IgD-negative memory B cell (primary cell): ENCODE measurements around the gene DNAH11. TPM values are rescaled to one million over a fixed set of nuclear protein-coding genes. Genes with fewer than 3 reads are reported as not detected.
"Not testable (repeated sequence)": the region's sequence is repeated elsewhere in the genome, so short reads cannot be mapped to it uniquely, and the experiment has no call there.

Experiments used
- H3K27ac Mint-ChIP-seq, 3 donors: one replicate each; pipeline ENCODE4 v1.8.0; 2020 to 2022; ENCODE audit warnings: mild to moderate bottlenecking in 3 of 3, mixed read lengths in 3 of 3, moderate library complexity in 1 of 3
- H3K27me3 Mint-ChIP-seq: one replicate; pipeline ENCODE4 v1.8.0; 2021; ENCODE audit warnings: mixed read lengths
- H3K36me3 Mint-ChIP-seq: one replicate; pipeline ENCODE4 v1.8.0; 2020; ENCODE audit warnings: mild to moderate bottlenecking, mixed read lengths
- H3K4me1 Mint-ChIP-seq, 3 donors: one replicate each; pipeline ENCODE4 v1.8.0; 2020 to 2022; ENCODE audit warnings: mixed read lengths in 3 of 3, mild to moderate bottlenecking in 1 of 3
- H3K4me3 Mint-ChIP-seq, 4 donors: one replicate each; pipeline ENCODE4 v1.8.0; 2020 to 2022; ENCODE audit warnings: mild to moderate bottlenecking in 4 of 4, mixed read lengths in 4 of 4, moderate library complexity in 3 of 4
- H3K9me3 Mint-ChIP-seq, 3 donors: one replicate each; pipeline ENCODE4 v1.8.0; 2020 to 2021; ENCODE audit warnings: mixed read lengths in 3 of 3, mild to moderate bottlenecking in 1 of 3
- polyA plus RNA-seq: library from polyadenylated mRNA; unstranded; fragments of 300-500 nt; fragmentation: Illumina TruSeq; gene quantifications from one replicate; pipeline ENCODE4 v1.2.3, GENCODE V29; 2021

DNAH11 gene
- polyA plus RNA-seq, 1 donor from 2014 or later, result not detected

GRCh38 chr7:21910253-21910652, 367.4 kb downstream of the DNAH11 start:
- Mint-ChIP-seq H3K27me3 (no peaks in the 10 kb centered on the region), H3K36me3 (peaks cover 9% of the 10 kb centered on the region), H3K4me1 (peaks cover 16 to 24% (median 21%) of the 10 kb centered on the region in 3 donors), H3K9me3 (no peaks in the 10 kb centered on the region), H3K27ac (no peak overlapping the region), H3K4me3 (no peak overlapping the region)

- Mint-ChIP-seq H3K27ac (peak overlapping the region in 1 of 3 donors; percentile 0), H3K4me3 (no peak overlapping the region), H3K27me3 (no peaks in the 10 kb centered on the region), H3K36me3 (peaks cover 9% of the 10 kb centered on the region), H3K4me1 (peaks cover 20 to 25% (median 21%) of the 10 kb centered on the region in 3 donors), H3K9me3 (no peaks in the 10 kb centered on the region)
Observed at GRCh38 chr7:21911341-21911875, 368.6 kb downstream of the DNAH11 start.

GRCh38 chr7:21912305-21912704, 369.5 kb downstream of the DNAH11 start:
- H3K4me1 Mint-ChIP-seq, result peaks cover 20 to 27% (median 27%) of the 10 kb centered on the region in 3 donors
- no peaks in the 10 kb centered on the region for H3K27me3 Mint-ChIP-seq
- H3K27ac Mint-ChIP-seq, result peak overlapping the region in 1 of 3 donors; percentile 75
- peaks cover 9% of the 10 kb centered on the region for H3K36me3 Mint-ChIP-seq
- H3K4me3 Mint-ChIP-seq, result no peak overlapping the region
- H3K9me3 Mint-ChIP-seq, result no peaks in the 10 kb centered on the region

GRCh38 chr7:21912931-21913780, 370.3 kb downstream of the DNAH11 start:
- H3K4me1 Mint-ChIP-seq, result peaks cover 20 to 29% (median 28%) of the 10 kb centered on the region in 3 donors
- H3K9me3 Mint-ChIP-seq, result no peaks in the 10 kb centered on the region
- H3K27ac Mint-ChIP-seq, result peak overlapping the region; percentile 37 to 75 (median 53)
- H3K27me3 Mint-ChIP-seq, result no peaks in the 10 kb centered on the region
- peaks cover 6% of the 10 kb centered on the region for H3K36me3 Mint-ChIP-seq
- H3K4me3 Mint-ChIP-seq, result peak overlapping the region in 2 of 4 donors; percentile 61 to 72

GRCh38 chr7:21914671-21915070, 371.8 kb downstream of the DNAH11 start:
- Mint-ChIP-seq H3K4me1 (peaks cover 28 to 39% (median 33%) of the 10 kb centered on the region in 3 donors), H3K9me3 (no peaks in the 10 kb centered on the region), H3K27me3 (no peaks in the 10 kb centered on the region), H3K36me3 (peaks cover 7% of the 10 kb centered on the region), H3K27ac (peak overlapping the region in 2 of 3 donors; percentile 55 to 82), H3K4me3 (peak overlapping the region in 2 of 4 donors; percentile 24 to 46)

GRCh38 chr7:21915140-21915539, 372.3 kb downstream of the DNAH11 start:
- Mint-ChIP-seq H3K4me3 (peak overlapping the region in 2 of 4 donors; percentile 24 to 46), H3K4me1 (peaks cover 32 to 41% (median 36%) of the 10 kb centered on the region in 3 donors), H3K27ac (peak overlapping the region in 2 of 3 donors; percentile 55 to 82), H3K36me3 (peaks cover 7% of the 10 kb centered on the region), H3K9me3 (no peaks in the 10 kb centered on the region), H3K27me3 (no peaks in the 10 kb centered on the region)

GRCh38 chr7:21916176-21916575, 373.3 kb downstream of the DNAH11 start:
- H3K27ac Mint-ChIP-seq, result no peak overlapping the region
- H3K4me3 Mint-ChIP-seq, result no peak overlapping the region
- H3K9me3 Mint-ChIP-seq, result no peaks in the 10 kb centered on the region

GRCh38 chr7:21916629-21917028, 373.8 kb downstream of the DNAH11 start:
- H3K36me3 Mint-ChIP-seq, result peaks cover 6% of the 10 kb centered on the region
- no peaks in the 10 kb centered on the region for H3K27me3 Mint-ChIP-seq
- H3K4me1 Mint-ChIP-seq, result peaks cover 38 to 49% (median 49%) of the 10 kb centered on the region in 3 donors
- no peak overlapping the region for H3K4me3 Mint-ChIP-seq
- peak overlapping the region in 1 of 3 donors; percentile 83 for H3K27ac Mint-ChIP-seq
- no peaks in the 10 kb centered on the region for H3K9me3 Mint-ChIP-seq

More at GRCh38 chr7:21916176-21916575, 373.3 kb downstream of the DNAH11 start:
- H3K27me3 Mint-ChIP-seq, result no peaks in the 10 kb centered on the region
- H3K36me3 Mint-ChIP-seq, result peaks cover 7% of the 10 kb centered on the region
- peaks cover 34 to 46% (median 45%) of the 10 kb centered on the region in 3 donors for H3K4me1 Mint-ChIP-seq

GRCh38 chr7:21918216-21918615, 375.4 kb downstream of the DNAH11 start:
- peaks cover 39 to 58% (median 51%) of the 10 kb centered on the region in 3 donors for H3K4me1 Mint-ChIP-seq
- H3K4me3 Mint-ChIP-seq, result no peak overlapping the region
- H3K9me3 Mint-ChIP-seq, result no peaks in the 10 kb centered on the region
- peaks cover 11% of the 10 kb centered on the region for H3K36me3 Mint-ChIP-seq
- H3K27me3 Mint-ChIP-seq, result no peaks in the 10 kb centered on the region
- no peak overlapping the region for H3K27ac Mint-ChIP-seq

- no peak overlapping the region for H3K27ac Mint-ChIP-seq
Observed at GRCh38 chr7:21920936-21921335, 378.1 kb downstream of the DNAH11 start.

GRCh38 chr7:21922605-21923004, 379.8 kb downstream of the DNAH11 start:
- peaks cover 12% of the 10 kb centered on the region for H3K36me3 Mint-ChIP-seq
- no peaks in the 10 kb centered on the region for H3K27me3 Mint-ChIP-seq
- no peak overlapping the region for H3K4me3 Mint-ChIP-seq
- H3K4me1 Mint-ChIP-seq, result peaks cover 31 to 52% (median 46%) of the 10 kb centered on the region in 3 donors
- no peaks in the 10 kb centered on the region for H3K9me3 Mint-ChIP-seq
- no peak overlapping the region for H3K27ac Mint-ChIP-seq

More at GRCh38 chr7:21920936-21921335, 378.1 kb downstream of the DNAH11 start:
- Mint-ChIP-seq H3K4me3 (no peak overlapping the region), H3K36me3 (peaks cover 11% of the 10 kb centered on the region), H3K9me3 (no peaks in the 10 kb centered on the region), H3K27me3 (no peaks in the 10 kb centered on the region), H3K4me1 (peaks cover 29 to 51% (median 43%) of the 10 kb centered on the region in 3 donors)

GRCh38 chr7:21923658-21924057, 380.8 kb downstream of the DNAH11 start:
- H3K4me1 Mint-ChIP-seq, result peaks cover 30 to 50% (median 44%) of the 10 kb centered on the region in 3 donors
- H3K4me3 Mint-ChIP-seq, result no peak overlapping the region
- peaks cover 0 to 2% (median 2%) of the 10 kb centered on the region in 3 donors for H3K9me3 Mint-ChIP-seq
- H3K27me3 Mint-ChIP-seq, result no peaks in the 10 kb centered on the region
- H3K36me3 Mint-ChIP-seq, result peaks cover 14% of the 10 kb centered on the region
- H3K27ac Mint-ChIP-seq, result no peak overlapping the region

- H3K27me3 Mint-ChIP-seq, result no peaks in the 10 kb centered on the region
- H3K4me1 Mint-ChIP-seq, result peaks cover 31 to 50% (median 41%) of the 10 kb centered on the region in 3 donors
- peak overlapping the region in 1 of 3 donors; percentile 41 for H3K27ac Mint-ChIP-seq
Observed at GRCh38 chr7:21926448-21926847, 383.6 kb downstream of the DNAH11 start.

GRCh38 chr7:21927693-21928092, 384.9 kb downstream of the DNAH11 start:
- Mint-ChIP-seq H3K4me1 (peaks cover 33 to 47% (median 42%) of the 10 kb centered on the region in 3 donors), H3K27ac (no peak overlapping the region), H3K4me3 (no peak overlapping the region), H3K27me3 (no peaks in the 10 kb centered on the region), H3K36me3 (peaks cover 27% of the 10 kb centered on the region), H3K9me3 (peaks cover 0 to 5% (median 2%) of the 10 kb centered on the region in 3 donors)

More at GRCh38 chr7:21926448-21926847, 383.6 kb downstream of the DNAH11 start:
- H3K4me3 Mint-ChIP-seq, result no peak overlapping the region
- H3K9me3 Mint-ChIP-seq, result peaks cover 0 to 5% (median 2%) of the 10 kb centered on the region in 3 donors
- H3K36me3 Mint-ChIP-seq, result peaks cover 26% of the 10 kb centered on the region

- peaks cover 51 to 63% (median 55%) of the 10 kb centered on the region in 3 donors for H3K4me1 Mint-ChIP-seq
Observed at GRCh38 chr7:21933293-21933692, 390.5 kb downstream of the DNAH11 start.

More at GRCh38 chr7:21933293-21933692, 390.5 kb downstream of the DNAH11 start:
- not testable (repeated sequence) for H3K9me3 Mint-ChIP-seq, H3K27me3 Mint-ChIP-seq, H3K27ac Mint-ChIP-seq
- H3K36me3 Mint-ChIP-seq, result peaks cover 43% of the 10 kb centered on the region
- H3K4me3 Mint-ChIP-seq, result peak overlapping the region in 1 of 4 donors; percentile 54
